WERI-Rb-1 (cell line): Measurements from ENCODE around the gene GRIK1.

ENCODE experiments used
- DNase-seq: peaks from one replicate; pipeline ENCODE4 v3.0.0-alpha.2; 2020
- H3K27ac ChIP-seq: fragments of 250-450 bp; sonication (Bioruptor Pico); 2 replicates; pipeline ENCODE4 v1.5.1; 2020; ENCODE audit warnings: mild to moderate bottlenecking, moderate library complexity
- H3K27me3 ChIP-seq: fragments of 250-450 bp; sonication (Bioruptor Pico); 2 replicates; pipeline ENCODE4 v1.5.1; 2021; ENCODE audit warnings: mild to moderate bottlenecking, low read depth, moderate library complexity; ENCODE audit not compliant: insufficient read depth, severe bottlenecking
- H3K36me3 ChIP-seq: fragments of 250-450 bp; sonication (Bioruptor Pico); 2 replicates; pipeline ENCODE4 v1.5.1; 2020; ENCODE audit warnings: mild to moderate bottlenecking, moderate library complexity
- H3K4me3 ChIP-seq: 2 replicates; pipeline ENCODE4 v1.5.1; 2011; ENCODE audit warnings: low read depth, mild to moderate bottlenecking, control low read depth, low read length
- H3K9me3 ChIP-seq: fragments of 250-450 bp; sonication (Bioruptor Pico); 2 replicates; pipeline ENCODE4 v1.5.1; 2021; ENCODE audit warnings: mild to moderate bottlenecking, moderate library complexity; ENCODE audit not compliant: severe bottlenecking
- CTCF ChIP-seq: IDR thresholded peaks from 2 replicates; pipeline ENCODE4 v1.5.1; 2011; ENCODE audit warnings: low read depth, mild to moderate bottlenecking, control low read depth, inconsistent platforms, low read length

Gene GRIK1

GRCh38 chr21:29638138-29638537 lies 301.7 kb downstream of the GRIK1 start:
- Histone ChIP-seq H3K9me3 (no peaks in the 10 kb centered on the region), H3K27me3 (no peaks in the 10 kb centered on the region), H3K36me3 (no peaks in the 10 kb centered on the region), H3K4me3 (no peak overlapping the region), H3K27ac (no peak overlapping the region)
- DNase-seq: no peak
- TF ChIP-seq CTCF: no peak

GRCh38 chr21:29637553-29637952 lies 302.2 kb downstream of the GRIK1 start:
- H3K36me3 ChIP-seq: no peaks in the 10 kb centered on the region
- H3K9me3 ChIP-seq: no peaks in the 10 kb centered on the region
- TF ChIP-seq CTCF: no peak

GRCh38 chr21:29637134-29637533 lies 302.7 kb downstream of the GRIK1 start:
- Histone ChIP-seq H3K27ac (no peak overlapping the region), H3K36me3 (no peaks in the 10 kb centered on the region), H3K27me3 (no peaks in the 10 kb centered on the region), H3K9me3 (no peaks in the 10 kb centered on the region), H3K4me3 (no peak overlapping the region)
- no peak for DNase-seq
- no peak for TF ChIP-seq CTCF

More at GRCh38 chr21:29637553-29637952, 302.2 kb downstream of the GRIK1 start:
- Histone ChIP-seq H3K27me3 (no peaks in the 10 kb centered on the region), H3K4me3 (no peak overlapping the region), H3K27ac (no peak overlapping the region)
- no peak for DNase-seq

- Histone ChIP-seq H3K4me3 (no peak overlapping the region), H3K9me3 (no peaks in the 10 kb centered on the region), H3K27me3 (no peaks in the 10 kb centered on the region), H3K27ac (no peak overlapping the region), H3K36me3 (no peaks in the 10 kb centered on the region)
- DNase-seq: no peak
- no peak for TF ChIP-seq CTCF
These were observed 305.4 kb downstream of the GRIK1 start for GRCh38 chr21:29634418-29634817.

- no peak for TF ChIP-seq CTCF
- no peaks in the 10 kb centered on the region for H3K9me3 ChIP-seq
- no peaks in the 10 kb centered on the region for H3K27me3 ChIP-seq
- no peak for DNase-seq
- no peak overlapping the region for H3K27ac ChIP-seq
- no peaks in the 10 kb centered on the region for H3K36me3 ChIP-seq
- no peak overlapping the region for H3K4me3 ChIP-seq
These were observed 306.0 kb downstream of the GRIK1 start for GRCh38 chr21:29633756-29634155.

- no peak for TF ChIP-seq CTCF
These were observed 309.4 kb downstream of the GRIK1 start for GRCh38 chr21:29630441-29630840.

More at GRCh38 chr21:29630441-29630840, 309.4 kb downstream of the GRIK1 start:
- DNase-seq: no peak
- H3K9me3 ChIP-seq: no peaks in the 10 kb centered on the region
- no peak overlapping the region for H3K4me3 ChIP-seq
- H3K36me3 ChIP-seq: no peaks in the 10 kb centered on the region
- H3K27me3 ChIP-seq: no peaks in the 10 kb centered on the region
- H3K27ac ChIP-seq: no peak overlapping the region
